ENCODE data around the gene PCBP3. TPM values are rescaled to one million over a fixed set of nuclear protein-coding genes. Genes with fewer than 3 reads are reported as not detected.

PCBP3 gene
- total and polyA plus RNA-seq, 2 of the 13 experiments (the other 11 are each of a cell fraction or from before 2014, with no cell fraction given) = not detected

DNA sequence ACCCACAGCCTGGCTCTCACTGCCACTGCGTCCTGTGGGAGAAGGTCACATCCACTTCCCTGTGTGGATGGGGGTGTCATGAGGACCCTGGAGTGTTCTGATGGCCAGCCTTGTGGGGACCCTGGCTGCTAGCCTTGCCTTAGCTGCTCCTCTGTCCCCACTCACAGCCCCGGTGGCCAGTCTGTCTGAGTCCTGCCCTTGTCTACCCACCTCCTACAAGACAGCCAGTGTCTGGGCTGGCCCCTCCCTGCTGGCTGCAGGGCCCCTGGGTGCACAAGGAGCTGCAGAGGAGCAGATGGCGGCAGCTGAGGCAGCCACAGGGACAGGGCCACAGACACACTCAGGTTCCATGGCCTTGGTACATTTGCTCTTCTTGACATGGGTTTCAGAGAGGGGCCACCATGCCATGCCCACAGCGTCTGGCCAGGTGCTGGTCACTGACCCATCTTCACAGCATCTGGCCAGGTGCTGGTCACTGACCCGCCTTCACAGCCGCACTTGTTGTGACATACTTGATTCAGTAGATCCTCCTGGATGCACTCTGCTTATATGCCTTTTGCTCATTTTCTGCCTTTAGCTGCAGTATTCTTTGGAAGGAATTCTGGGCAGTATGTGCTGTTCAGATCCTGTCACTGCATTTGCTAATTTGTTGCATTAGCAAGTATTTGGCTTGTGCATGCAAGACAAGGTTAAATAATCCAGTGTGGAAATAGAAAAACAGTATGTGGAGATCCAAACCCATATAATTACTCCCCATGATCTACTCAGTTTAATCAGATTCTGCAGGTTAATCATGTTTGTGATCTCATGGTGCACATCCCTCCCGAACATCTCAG lies 157.8 kb downstream of the PCBP3 start:
- Histone ChIP-seq H3K4me1 (ENCODE audit: insufficient read depth, low read length) (peaks cover 18% of the 10 kb centered on the region), H3K27ac (ENCODE audit: extremely low read length, insufficient read depth, low read length) (no peak overlapping the region), H2AFZ (ENCODE audit: low read length) (no peak overlapping the region), H3K9me3 (ENCODE audit: low read length) (no peaks in the 10 kb centered on the region), H3K79me2 (ENCODE audit: insufficient read depth, low read length) (no peaks in the 10 kb centered on the region), H3K9ac (ENCODE audit: insufficient read depth, low read depth, low read length) (no peak overlapping the region), H3K4me2 (ENCODE audit: low read depth, low read length) (no peak overlapping the region), H4K20me1 (ENCODE audit: insufficient read depth, low read length) (no peaks in the 10 kb centered on the region), H3K36me3 (replicated peaks in 1 of 2; ENCODE audit: control insufficient read depth in 1 of 2, insufficient read depth in 2 of 2, low read length in 2 of 2) (no peaks in the 10 kb centered on the region), H3K4me3 (replicated peaks in 1 of 3; ENCODE audit: insufficient read depth in 1 of 3, low read depth in 2 of 3, low read length in 3 of 3) (no peak overlapping the region), H3K27me3 (ENCODE audit: control insufficient read depth in 1 of 2, insufficient read depth in 2 of 2, low read length in 2 of 2) (peaks cover 0 to 3% of the 10 kb centered on the region in 2 experiments; a peak in 1 of 5 replicates)
- TF ChIP-seq, protein P1, sequence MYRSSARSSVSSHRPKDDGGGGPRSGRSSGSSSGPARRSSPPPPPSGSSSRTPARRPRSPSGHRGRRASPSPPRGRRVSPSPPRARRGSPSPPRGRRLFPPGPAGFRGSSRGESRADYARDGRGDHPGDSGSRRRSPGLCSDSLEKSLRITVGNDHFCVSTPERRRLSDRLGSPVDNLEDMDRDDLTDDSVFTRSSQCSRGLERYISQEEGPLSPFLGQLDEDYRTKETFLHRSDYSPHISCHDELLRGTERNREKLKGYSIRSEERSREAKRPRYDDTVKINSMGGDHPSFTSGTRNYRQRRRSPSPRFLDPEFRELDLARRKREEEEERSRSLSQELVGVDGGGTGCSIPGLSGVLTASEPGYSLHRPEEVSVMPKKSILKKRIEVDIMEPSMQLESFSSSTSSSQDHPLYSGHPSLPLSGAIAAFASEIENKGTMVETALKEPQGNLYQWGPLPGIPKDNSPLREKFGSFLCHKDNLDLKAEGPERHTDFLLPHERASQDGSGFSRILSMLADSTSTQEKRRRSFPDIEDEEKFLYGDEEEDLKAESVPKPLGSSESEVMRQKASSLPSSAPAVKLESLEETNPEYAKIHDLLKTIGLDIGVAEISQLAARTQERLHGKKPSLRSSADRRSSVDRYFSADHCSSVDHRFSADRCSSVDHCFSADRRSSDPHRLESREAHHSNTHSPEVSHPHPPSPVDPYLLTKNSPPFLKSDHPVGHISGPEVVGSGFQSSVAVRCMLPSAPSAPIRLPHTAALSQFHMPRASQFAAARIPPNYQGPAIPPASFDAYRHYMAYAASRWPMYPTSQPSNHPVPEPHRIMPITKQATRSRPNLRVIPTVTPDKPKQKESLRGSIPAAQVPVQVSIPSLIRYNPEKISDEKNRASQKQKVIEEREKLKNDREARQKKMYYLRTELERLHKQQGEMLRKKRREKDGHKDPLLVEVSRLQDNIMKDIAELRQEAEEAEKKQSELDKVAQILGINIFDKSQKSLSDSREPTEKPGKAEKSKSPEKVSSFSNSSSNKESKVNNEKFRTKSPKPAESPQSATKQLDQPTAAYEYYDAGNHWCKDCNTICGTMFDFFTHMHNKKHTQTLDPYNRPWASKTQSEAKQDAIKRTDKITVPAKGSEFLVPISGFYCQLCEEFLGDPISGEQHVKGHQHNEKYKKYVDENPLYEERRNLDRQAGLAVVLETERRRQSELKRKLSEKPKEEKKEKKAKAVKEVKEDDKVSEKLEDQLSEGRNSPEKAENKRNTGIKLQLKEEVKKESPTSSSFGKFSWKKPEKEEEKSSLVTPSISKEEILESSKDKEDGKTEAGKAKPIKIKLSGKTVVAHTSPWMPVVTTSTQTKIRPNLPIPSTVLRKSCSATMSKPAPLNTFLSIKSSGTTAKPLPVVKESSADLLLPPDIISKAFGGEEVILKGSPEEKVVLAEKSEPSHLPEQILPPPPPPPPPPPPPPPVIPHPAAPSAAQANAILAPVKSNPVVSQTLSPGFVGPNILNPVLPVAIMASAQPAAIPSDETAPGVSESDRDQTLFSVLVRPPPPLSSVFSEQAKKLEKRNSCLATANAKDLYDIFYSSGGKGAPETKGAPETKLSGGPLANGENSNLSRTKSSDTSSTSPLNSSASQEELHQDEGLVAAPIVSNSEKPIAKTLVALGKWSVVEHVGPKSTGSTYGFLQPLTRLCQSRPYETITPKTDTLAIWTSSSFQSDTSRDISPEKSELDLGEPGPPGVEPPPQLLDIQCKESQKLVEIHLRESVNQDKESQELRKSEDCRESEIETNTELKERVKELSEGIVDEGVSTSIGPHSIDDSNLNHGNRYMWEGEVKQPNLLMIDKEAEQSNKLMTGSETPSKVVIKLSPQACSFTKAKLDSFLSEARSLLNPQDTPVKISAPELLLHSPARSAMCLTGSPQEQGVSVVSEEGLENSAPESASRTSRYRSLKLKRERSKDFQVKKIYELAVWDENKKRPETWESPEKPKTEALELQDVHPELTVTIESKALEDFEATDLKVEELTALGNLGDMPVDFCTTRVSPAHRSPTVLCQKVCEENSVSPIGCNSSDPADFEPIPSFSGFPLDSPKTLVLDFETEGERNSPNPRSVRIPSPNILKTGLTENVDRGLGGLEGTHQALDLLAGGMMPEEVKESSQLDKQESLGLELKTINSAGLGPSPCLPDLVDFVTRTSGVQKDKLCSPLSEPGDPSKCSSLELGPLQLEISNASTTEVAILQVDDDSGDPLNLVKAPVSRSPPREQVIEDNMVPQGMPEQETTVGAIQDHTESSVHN (CRISPR knock-in tag; IDR thresholded peaks at IDR 0.05) = no peak
- TF ChIP-seq JARID2 (CRISPR knock-in tag; IDR thresholded peaks at IDR 0.05; ENCODE audit: insufficient replicate concordance) = no peak
- TF ChIP-seq ZNF143 (CRISPR knock-in tag; IDR thresholded peaks at IDR 0.05) = no peak
- no peak for TF ChIP-seq NFE2 (CRISPR knock-in tag; IDR thresholded peaks at IDR 0.05)
- no peak for TF ChIP-seq KLF15 (CRISPR knock-in tag; IDR thresholded peaks at IDR 0.05; ENCODE audit: borderline replicate concordance)
- no peak for TF ChIP-seq ZNF263 (CRISPR knock-in tag; IDR thresholded peaks at IDR 0.05)
- no peak for TF ChIP-seq KLF16 (CRISPR knock-in tag; IDR thresholded peaks at IDR 0.05)
- in situ Hi-C loops (cut with HindIII; ENCODE audit: extremely low pct_ligation_motif_present, low pct_unique_long_range_greater_than_20kb) = no loop called here
- 68% methylated on average over 4 of the region's 7 CpGs for WGBS (ENCODE audit: low lambda C conversion rate)
- FAIRE-seq (no peak), ATAC-seq (no peak), DNase-seq (ENCODE audit: low spot score) (no peak)
- intact Hi-C loops (cut with micrococcal nuclease; ENCODE audit: unreplicated experiment) = no loop called here
- BruUV-seq (replicated peaks) = no TSS peak
- ChIA-PET CTCF (ENCODE audit: low intra/inter-chr PET ratio, low total read pairs) (no interaction called here), POLR2A (no interaction called here)

Measured in HepG2 (cell line).